ENCODE measurements around the gene TKT.
"Not testable (repeated sequence)": the region's sequence is repeated elsewhere in the genome, so short reads cannot be mapped to it uniquely, and the experiment has no call there.

The TKT gene

GRCh38 chr3:53255775-53256703 lies at the start of gene TKT:
TKT (minus strand) TSS chr3:53256022; CDS start chr3:53255942, 80 bp downstream.
- peak; percentile 74 to 78 for DNase-seq

DNA sequence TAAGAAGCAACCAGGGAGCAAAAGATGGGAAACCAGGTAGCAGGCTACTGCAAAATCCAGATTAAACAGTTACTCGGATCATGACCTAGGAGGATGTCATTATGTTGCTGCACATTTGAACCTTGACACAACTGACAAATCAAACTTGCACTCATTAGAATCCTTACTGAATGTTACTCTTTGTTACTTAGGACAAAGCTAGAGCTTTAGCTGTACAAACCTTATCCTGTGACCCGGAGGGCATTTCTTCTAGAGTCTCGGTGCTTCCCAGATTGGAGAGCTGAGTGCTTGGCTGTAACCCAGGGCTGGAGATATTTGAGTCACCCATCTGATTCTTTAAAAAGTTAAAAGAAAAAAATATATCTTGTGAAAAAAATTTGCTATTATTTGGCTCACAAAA lies 48.1 kb upstream of the TKT start:
- DNase-seq: no peak

DNA sequence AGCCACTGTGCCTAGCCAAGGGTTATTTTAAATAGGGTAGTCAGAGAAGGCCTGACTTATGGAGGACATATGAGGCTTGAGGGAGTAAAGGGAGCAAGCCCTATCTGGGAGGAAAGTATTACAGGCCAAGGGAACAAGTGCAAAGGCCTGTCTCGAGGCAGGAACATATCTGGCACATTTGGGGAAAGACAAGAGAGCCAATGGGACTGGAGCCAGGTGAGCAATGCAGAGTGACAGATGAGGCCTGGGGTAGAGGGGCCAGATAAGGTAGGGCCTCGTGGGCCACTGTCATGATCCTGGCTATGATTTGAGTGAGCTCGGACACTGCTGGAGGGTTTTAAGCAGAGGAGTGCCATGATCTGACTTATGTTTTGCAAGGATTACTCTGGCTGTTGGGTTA lies 47.7 kb upstream of the TKT start:
- no peak for DNase-seq

GRCh38 chr3:53300826-53301225 lies 45.0 kb upstream of the TKT start:
- DNase-seq: no peak

DNA sequence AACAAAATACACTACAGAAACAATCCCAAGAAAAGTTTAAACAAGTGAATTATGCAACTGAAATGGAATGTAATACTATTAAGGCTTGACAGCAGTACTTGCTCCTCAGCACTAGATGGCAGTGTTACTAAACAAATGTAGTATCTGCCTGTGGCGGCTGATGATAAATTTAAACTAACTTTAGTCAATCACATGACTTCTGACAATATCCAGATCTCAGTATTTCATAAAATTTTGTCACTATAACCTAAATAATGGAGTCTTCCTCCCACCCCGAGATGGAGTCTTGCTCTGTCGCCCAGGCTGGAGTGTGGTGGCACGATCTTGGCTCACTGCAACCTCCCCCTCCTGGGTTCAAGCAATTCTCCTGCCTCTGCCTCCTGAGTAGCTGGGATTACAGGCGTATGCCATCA lies 43.8 kb upstream of the TKT start:
- not testable (repeated sequence) for DNase-seq

GRCh38 chr3:53295410-53295809 lies 39.6 kb upstream of the TKT start:
- no peak for DNase-seq

DNA sequence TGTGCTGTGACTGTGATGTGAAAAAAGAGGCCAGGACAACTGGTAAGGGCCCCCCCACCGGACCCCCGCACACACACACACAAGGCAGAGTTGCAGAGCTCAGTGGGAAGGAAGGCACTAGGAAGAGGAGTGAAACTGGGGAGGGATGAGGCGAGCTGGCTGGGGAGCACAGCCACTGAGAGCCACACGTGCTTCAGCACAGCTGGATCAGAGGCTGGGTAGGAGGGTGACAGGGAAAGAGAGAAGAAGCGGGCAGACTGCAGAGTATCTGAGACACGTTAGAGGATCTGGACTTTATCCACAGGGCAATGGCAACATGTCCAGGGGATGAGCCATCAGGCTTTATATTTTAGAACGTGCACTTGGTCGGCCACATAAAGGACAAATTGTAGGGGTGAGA lies 38.0 kb upstream of the TKT start:
- DNase-seq: no peak

DNA sequence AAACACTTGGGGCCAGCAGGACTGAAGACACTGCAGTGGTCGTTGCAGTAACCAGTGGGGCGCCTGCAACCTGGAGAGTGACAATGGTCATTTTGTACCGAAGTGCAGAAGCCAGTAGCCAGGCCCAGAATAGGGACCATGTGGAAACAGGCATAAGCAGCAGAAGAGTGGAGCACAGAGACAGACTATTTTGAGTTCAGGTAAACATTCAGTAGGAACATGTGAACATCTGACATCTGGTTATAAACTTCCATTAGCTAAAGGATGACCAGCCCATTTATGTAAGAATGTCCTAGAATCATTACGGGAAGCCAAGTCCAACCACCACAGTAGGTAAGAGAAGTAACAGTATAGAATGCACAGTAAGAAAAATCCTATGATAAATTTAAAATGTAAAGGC lies 32.4 kb upstream of the TKT start:
- DNase-seq: no peak

GRCh38 chr3:53287131-53287629 lies 31.4 kb upstream of the TKT start:
- no peak for DNase-seq

DNA sequence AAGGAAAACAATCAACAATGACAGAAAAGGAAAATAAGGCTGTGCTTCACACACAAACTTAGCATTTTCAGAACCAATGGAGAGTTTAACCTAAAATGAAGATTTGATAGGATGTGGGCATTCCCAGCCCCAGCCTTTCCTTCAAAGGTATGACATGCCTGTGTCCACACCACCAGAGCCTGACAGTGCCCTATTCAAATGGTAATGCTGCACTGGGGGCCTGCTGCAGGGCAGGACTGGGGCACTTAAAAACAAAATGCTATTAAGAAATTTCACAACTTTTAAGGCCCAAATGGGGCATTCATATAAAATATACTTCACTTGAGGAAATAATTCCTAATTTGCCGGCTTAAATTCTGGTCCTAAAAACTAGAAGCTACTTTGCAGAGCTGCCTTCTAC lies 30.9 kb upstream of the TKT start:
- no peak for DNase-seq

GRCh38 chr3:53282581-53282980 lies 26.8 kb upstream of the TKT start:
- DNase-seq: no peak

DNA sequence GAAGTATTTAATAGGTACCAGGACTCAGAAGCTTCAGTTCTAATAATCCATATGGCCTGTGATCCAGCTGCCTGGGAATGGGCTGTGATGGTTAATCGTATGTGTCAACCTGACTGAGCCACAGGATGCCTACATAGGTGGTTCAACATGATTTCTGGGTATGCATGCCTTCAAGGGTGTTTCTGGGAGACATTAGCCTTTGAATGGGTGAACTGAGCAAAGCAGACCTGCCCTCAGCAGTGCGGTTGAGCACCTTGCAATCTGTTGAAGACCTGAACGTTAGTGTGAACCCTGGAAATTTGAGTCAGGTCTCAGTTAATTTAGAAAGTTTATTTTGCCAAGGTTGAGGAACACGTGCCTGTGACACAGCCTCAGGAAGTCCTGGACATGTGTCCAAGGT lies 22.8 kb upstream of the TKT start:
- DNase-seq: no peak

DNA sequence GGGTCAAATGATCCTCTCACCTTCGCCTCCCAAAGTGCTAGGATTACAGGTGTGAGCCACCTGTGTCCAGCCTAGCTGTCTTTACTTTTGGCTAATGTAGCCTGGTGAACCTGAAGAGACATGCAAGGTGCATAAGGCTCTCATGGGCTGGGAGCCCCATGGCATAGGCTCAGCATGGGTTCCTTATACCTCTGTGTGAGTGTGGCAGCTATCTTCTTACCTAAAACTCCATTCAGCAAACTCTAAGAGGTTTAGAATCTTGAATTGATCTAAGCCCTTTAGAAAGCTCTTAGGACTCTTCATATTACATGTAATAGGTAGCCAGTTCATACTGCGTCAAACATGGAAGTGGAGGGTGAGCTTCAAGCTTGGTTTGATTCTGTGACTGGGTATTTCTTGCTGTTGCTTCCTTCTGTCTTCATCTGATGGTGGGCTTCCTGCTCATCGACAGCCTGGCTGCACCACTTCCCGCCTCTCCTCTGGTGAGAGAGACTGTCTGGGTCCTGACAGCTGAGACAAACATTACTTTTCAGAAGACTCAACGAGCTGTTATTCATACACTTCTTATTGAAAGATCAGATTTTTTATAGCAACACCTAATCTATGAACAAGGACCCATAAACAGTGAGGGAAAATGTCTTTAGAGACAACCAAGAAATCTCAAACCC lies 19.2 kb upstream of the TKT start:
- no peak for DNase-seq

GRCh38 chr3:53273146-53273670 lies 17.4 kb upstream of the TKT start:
- DNase-seq: no peak

GRCh38 chr3:53269888-53270880 lies 14.4 kb upstream of the TKT start:
- DNase-seq: no peak

DNA sequence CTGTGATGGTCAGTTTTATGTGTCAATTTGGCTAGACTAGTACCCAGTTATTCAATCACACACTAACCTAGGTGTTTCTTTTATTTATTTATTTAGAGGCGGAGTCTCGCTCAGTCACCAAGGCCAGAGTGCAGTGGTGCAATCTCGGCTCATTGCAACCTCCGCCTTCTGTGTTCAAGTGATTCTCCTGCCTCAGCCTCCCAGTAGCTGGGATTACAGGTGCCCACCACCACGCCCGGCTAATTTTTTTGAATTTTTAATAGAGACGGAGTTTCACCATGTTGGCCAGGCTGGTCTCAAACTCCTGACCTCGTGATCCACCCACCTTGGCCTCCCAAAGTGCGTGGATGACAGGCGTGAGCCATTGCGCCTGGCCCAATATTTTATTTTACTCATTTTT lies 13.4 kb upstream of the TKT start:
- not testable (repeated sequence) for DNase-seq

DNA sequence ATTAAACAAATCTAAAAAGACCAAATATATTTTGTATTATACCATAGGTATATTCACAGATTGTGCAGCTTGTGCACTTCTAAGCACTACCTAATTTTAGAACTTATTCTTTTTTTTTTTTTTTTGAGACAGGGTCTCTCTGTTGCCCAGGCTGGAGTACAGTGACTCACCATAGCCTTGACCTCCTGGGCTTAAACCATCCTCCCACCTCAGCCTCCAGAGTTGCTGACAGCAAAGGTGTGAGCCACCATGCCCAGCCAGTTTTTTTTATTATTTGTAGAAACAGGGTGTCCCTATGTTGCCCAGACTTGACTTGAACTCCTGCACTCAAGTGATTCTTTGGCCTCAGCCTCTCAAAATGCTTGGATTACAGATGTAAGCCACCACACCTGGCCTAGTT lies 11.9 kb upstream of the TKT start:
- DNase-seq: no peak

DNA sequence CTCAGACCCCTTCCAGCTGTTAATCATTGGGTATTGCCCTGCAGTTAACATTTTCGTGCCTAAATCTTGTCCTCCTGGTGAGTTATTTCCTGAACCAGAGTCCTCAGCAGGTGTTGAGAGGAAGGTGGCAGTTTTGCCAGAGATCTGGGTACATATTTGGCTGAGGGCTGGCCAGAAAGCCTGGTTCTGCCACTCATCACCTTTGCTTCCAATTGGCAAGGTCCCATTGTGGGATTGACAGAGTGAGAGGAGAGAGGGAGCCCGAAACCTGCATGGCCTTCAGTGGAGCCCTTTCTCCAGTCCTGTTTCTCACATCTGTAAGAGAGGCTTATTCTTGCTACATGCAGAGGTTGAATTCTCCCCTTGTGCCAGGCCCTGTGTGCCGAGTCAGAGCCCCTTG lies 8.9 kb upstream of the TKT start:
- DNase-seq: no peak

GRCh38 chr3:53263907-53264306 lies 8.1 kb upstream of the TKT start:
- no peak for DNase-seq

DNA sequence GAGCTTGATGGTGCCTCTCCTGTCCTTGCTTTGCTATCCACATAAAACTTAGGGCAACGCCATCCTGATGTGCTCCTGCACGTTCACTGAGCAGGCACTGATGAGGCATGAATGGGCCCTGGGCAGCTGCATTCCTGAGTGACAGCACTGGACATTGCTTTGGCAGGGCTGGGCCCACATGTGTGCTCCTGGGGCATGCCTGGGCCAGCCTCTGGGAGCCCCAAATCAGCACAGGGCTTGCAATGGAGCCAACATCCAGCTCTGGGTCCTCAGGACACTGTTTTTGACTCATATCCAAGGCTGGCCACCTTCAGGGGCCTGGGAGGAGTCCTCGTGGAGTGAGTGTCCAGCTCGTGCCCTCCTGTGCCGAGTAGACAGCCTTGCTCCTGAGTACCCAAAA lies 5.9 kb upstream of the TKT start:
- no peak for DNase-seq

GRCh38 chr3:53260286-53260785 lies 4.5 kb upstream of the TKT start:
- no peak for DNase-seq

All from stimulated activated CD4-positive, alpha-beta T cell treated with anti-CD3 and anti-CD28 coated beads, Interleukin-2, amount 100 ng/mL, for 48 hours (primary cell).